NCI-H524 (cell line): ENCODE measurements around the gene SYCE3.
"Not testable (repeated sequence)": the region's sequence is repeated elsewhere in the genome, so short reads cannot be mapped to it uniquely, and the experiment has no call there.

Source experiments
- DNase-seq, 2 experiments: peaks; one replicate each; lab custom pipeline; 2025; lab: John Stamatoyannopoulos, UW

SYCE3 gene

GRCh38 chr22:50548921-50549790, 13.6 kb downstream of the SYCE3 start:
- no peak for DNase-seq

GRCh38 chr22:50548040-50548920, 14.4 kb downstream of the SYCE3 start:
- peak in 1 of 2 experiments; percentile 31 for DNase-seq

DNA sequence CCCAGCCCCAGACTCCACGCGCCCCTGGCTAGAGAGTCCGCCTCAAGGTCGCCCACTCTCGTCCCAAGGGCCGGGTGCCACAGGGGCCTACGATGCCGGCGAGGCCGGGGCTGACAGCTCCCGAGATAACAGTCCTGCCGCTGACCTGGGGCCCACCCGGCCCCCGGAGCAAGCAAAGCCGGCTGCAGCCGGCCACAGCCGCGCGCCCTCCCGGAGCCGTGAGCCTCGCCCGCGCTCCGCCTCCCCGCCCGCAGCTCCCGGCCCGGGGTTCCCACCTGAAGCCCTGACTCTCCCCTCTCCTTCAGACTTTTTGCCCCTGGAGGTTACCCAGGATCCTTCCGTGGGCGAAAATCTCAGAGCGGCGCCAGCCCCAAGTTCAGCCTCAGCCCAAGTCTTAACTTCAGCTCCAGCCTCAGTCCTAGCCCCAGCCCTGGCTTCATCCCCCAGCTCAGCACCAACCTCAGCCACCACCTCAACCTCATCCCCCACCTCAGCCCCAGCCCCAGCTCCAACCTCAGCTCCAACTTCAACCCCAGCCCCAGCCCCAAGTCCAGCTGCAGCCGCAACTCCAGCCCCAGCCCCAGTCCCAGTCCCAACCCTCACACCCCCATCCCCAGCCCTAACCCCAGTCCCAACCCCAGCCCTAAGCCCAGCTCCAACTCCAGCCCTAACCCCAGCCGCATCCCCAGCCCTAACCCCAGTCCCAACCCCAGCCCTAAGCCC, 15.3 kb downstream of the SYCE3 start:
- DNase-seq: no peak

- peak in 1 of 2 experiments; percentile 17 for DNase-seq
Measured at GRCh38 chr22:50546326-50547262, 16.1 kb downstream of the SYCE3 start.

DNA sequence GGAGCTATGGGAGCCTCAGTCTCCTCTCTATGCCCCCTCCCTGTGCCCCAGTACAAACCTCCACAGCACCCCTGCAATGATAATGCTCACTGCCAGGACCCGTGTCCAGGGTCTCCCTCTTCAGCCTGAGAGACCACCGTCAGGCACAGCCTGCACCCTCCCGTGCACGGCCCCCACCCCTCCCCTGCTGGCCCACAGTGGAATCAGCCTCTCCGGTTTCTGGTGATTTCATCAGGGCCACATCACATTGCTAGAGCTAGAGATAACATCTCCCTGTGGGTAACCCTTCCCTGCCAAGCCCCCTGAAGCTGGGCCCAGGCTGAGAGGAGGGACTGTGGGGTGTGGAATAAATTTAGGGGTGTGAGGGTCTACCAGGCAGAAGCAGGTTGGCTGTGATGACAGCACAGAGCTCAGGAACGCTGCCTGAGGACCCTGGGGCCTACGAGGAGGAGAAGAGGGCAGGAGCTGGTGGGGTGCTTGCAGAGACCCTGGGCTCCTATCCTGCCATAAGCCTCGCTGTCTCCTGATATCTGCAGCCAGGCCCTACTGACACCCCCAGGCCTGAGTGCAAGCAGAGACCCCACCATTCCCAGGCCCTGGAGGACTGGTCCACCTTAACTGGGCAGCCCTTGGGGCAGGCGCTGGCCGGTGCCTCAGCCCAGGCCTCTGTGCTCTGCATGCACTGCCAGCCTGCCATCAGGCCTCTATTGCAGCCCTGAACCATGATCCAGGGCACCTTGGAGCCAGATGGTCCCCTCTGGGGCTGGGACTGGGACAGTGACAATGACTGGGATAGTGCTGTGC, 17.0 kb downstream of the SYCE3 start, which contains the start of gene KLHDC7B:
KLHDC7B (plus strand) TSS at position 378 of the 804 bp plus-strand sequence; CDS start at position 723, 345 bp downstream.
- DNase-seq: peak in 1 of 2 experiments; percentile 31

DNA sequence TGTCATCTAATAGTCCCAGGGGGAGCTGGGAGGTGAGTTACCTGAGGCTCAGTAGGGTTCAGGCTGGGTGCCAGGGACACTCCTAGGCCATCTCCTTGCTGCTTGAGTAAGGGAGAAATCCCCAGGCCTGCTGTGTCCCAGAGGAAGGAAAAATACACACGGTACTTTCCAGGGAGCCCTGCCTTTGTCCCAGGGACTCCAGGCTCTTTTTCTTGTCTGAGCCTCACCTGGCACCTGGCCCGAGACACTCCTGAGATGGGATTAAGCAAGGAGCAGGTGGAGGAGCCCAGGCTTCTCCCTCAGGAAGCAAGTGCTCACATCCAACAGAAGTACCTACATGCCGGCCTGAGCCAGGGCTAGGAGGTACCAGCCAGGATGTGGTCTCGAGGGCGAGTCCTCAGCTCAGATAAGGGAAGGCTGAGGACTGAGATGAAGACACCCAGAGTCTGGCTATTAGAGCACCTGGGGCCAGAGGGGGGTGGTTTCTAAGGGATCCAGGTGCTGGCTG, 17.9 kb downstream of the SYCE3 start:
- no peak for DNase-seq

DNA sequence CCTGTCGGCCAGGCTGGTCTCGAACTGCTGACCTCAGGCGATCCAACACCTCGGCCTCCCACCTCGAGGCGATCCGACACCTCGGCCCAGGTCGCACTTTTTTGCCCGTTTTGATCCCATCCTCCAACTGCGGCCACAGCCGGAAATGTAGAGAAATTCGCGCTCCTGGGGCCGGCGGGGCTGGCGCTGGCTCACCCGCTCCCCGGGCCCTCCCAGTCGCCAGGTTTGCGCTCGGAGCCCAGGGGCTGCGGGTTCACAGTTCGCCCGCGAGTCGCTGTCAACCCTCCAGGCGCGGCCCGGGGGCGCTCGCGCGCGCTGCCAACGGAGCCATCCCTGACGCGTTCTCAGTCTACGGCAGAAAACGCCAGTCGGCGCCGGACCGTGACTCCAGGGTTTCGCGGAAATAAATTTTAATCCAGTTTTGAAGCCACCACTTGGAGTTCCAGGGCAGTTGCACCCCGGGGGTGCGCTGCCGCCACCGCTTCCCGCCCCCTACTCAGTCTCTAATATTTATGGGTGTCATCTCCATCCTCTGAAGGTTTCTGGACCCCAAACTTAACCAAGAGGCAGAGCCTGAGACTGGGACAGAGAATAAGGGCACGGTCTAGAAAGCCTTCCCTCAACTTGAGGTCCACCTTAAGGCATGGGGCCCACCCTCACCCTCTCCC, 18.5 kb downstream of the SYCE3 start:
- peak; percentile 36 to 80 for DNase-seq

- DNase-seq: no peak
Measured at GRCh38 chr22:50542416-50542927, 20.2 kb downstream of the SYCE3 start.

DNA sequence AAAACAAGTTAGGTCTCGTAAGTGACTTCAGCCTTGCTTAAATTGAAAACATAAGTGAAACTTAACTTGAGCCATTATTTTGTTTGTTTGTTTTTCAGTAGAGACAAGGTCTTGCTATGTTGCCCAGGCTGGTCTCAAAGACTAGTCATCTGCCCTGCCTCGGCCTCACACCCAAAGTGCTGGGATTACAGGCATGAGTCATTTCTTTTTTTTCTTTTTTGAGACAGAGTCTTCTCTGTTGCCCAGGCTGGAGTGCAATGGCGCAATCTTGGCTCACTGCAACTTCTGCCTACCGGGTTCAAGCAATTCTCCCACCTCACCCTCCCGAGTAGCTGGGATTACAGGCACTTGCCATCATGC, 21.1 kb downstream of the SYCE3 start:
- not testable (repeated sequence) for DNase-seq

- no peak for DNase-seq
Measured at GRCh38 chr22:50540381-50540780, 22.3 kb downstream of the SYCE3 start.

- DNase-seq: no peak
Measured at GRCh38 chr22:50537765-50538164, 25.0 kb downstream of the SYCE3 start.

GRCh38 chr22:50536226-50536625, 26.5 kb downstream of the SYCE3 start:
- DNase-seq: no peak

DNA sequence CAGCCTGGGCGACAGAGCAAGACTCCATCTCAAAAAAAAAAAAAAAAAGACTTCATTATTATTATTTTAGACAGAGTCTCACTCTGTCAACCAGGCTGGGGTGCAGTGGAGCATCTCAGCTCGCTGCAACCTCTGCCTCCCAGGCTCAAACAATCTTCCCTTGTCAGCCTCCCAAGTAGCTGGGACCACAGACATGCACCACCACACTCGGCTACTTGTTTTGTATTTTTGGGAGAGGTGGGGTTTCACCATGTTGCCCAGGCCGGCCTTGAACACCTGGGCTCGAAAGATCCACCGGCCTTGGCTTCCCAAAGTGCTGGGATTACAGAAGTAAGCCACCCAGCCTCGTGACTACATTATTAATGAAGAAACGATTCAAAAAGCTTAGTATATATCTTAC, 27.6 kb downstream of the SYCE3 start:
- DNase-seq: no peak

DNA sequence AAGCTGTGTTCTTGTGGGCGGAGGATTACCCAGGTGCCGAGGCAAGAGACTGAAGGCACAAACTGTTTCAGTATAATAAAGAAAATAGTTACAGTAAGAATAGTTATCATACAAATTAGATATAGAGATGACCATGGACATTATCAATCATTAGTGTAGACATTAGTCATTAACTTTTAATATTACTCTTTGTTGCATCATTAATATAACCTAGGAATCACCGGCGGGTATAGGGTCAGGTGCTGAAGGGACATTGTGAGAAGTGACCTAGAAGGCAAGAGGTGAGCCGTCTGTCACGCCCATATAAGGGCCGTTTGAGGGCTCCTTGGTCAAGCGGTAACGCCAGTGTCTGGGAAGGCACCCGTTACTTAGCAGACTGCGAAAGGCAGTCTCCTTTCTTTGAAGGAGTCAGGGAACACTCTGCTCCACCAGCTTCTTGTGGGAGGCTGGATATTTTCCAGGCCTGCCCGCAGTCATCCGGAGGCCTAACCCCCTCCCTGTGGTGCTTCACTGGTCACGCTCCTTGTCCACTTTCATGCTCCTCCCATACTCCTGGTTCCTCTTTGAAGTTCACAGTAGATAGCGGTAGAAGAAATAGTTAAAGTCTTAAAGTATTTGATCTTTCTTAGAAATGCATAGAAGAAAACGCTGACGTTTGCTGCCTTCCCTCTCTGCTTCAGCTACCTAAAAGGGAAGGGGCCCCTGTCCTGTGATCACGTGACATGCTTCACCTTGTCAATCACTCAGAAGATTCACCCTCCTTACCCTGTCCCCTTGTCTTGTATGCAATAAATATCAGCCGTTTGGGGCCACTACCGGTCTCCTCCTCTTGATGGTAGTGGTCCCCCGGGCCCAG, 28.6 kb downstream of the SYCE3 start:
- DNase-seq: not testable (repeated sequence)

DNA sequence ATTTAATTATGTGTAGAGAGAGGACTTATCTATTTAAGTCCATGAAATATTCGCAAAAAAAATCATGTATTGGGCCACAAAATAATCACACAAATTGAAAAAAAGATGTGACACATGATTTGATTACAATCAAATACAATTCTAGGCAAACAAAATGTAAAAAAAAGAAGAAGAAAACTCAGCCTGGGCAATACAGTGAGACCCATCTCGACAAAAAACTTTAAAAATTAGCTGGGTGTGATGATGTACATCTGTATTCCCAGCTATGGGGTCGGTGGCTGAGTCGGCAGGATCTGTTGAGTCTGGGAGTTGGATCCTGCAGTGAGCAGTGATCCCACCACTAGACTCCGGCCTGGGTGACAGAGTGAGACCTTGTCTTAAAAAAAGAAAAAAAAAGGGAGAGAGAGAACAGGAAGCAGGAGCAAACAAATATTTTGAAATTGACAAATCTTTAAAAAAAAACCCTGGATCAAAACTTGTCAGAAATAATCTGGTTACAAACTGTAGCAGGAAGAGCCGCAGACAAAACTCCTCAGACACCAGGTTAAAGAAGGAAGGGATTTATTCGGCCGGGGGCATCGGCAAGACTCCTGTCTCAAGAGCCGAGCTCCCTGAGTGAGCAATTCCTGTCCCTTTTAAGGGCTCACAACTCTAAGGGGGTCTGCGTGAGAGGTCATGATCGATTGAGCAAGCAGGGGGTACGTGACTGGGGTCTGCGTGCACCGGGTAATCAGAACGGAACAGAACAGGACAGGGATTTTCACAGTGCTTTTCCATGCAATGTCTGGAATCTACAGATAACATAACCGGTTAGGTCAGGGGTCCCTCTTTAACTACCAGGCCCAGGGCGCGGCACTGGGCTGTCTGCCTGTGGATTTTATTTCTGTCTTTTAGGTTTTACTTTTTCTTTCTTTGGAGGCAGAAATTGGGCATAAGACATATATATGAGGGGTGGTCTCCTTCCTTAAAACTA, 29.6 kb downstream of the SYCE3 start:
- no peak for DNase-seq

DNA sequence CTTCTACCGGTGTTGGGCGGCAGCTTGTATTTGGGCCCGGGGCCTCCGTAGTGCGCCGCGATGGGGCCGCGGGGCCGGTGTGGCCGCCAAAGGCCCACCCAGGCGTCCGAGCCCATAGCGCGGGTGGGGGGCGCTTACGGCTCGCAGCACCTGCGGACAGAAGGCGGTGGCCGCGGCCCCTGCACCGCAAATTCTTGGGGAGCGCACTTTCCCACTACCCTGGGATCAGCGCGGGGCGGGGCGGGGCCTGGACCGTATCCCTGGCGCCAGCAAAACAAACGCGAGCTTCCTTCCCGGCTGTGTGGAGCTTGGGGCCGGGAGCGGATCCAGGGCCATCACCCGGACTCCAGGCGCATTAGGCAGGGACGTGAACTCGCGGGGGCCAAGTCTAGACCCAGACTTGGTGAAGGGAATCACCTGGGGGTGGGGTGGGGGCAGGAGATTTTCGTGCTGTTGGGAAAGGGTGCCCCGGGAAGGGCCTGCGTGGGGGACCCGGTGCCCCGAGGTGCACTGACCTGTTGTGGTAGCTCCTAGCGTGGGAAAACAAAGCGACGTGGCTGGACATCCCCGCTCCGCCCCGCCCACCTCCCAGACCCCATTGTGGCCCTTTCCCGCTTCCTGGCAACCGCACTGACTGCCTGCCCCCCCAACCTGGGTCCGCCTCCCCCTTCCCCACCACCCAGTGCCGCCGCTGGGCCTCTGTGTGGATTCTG, 30.6 kb downstream of the SYCE3 start:
- DNase-seq: peak in 1 of 2 experiments; percentile 29
